Mesothelial cell of epicardium (in vitro differentiated cells): Measurements from ENCODE around the gene EZH1. TPM values are rescaled to one million over a fixed set of nuclear protein-coding genes. Genes with fewer than 3 reads are reported as not detected.

ENCODE experiments used
- DNase-seq, 2 experiments: peaks; one replicate each; pipeline ENCODE4 v3.0.0; 2021; ENCODE audit warnings: low spot score in 2 of 2; ENCODE audit not compliant: unreplicated experiment in 2 of 2
- H3K27ac Mint-ChIP-seq: 2 replicates; pipeline ENCODE4 v1.8.0; 2021; ENCODE audit warnings: mixed read lengths
- H3K27me3 Mint-ChIP-seq: 2 replicates; pipeline ENCODE4 v1.8.0; 2021; ENCODE audit warnings: low read depth, mixed read lengths
- H3K36me3 Mint-ChIP-seq: 2 replicates; pipeline ENCODE4 v1.8.0; 2021; ENCODE audit warnings: mixed read lengths
- H3K4me1 Mint-ChIP-seq: 2 replicates; pipeline ENCODE4 v1.8.0; 2021; ENCODE audit warnings: mixed read lengths
- H3K4me3 Mint-ChIP-seq: 2 replicates; pipeline ENCODE4 v1.8.0; 2021; ENCODE audit warnings: mild to moderate bottlenecking, moderate library complexity, mixed read lengths
- H3K9me3 Mint-ChIP-seq: 2 replicates; pipeline ENCODE4 v1.8.0; 2021; ENCODE audit warnings: mixed read lengths
- CTCF ChIP-seq: fragments of 200-600 bp; sonication (generic); IDR thresholded peaks from one replicate; pipeline ENCODE4 v1.5.0; 2021; ENCODE audit warnings: antibody characterized with exemption; ENCODE audit not compliant: unreplicated experiment
- total RNA-seq: library from RNA; stranded (reverse); gene quantifications from 3 replicates; pipeline ENCODE4 v1.2.1, GENCODE V29; 2021

The EZH1 gene
- total RNA-seq, 1 donor from 2014 or later: 45.1 TPM

GRCh38 chr17:42751628-42752027, 6.8 kb upstream of the EZH1 start:
- Mint-ChIP-seq H3K27ac (no peak overlapping the region), H3K27me3 (peaks cover 27% of the 10 kb centered on the region), H3K4me3 (no peak overlapping the region), H3K36me3 (no peaks in the 10 kb centered on the region), H3K4me1 (no peaks in the 10 kb centered on the region), H3K9me3 (no peaks in the 10 kb centered on the region)
- no peak for DNase-seq
- no peak for TF ChIP-seq CTCF

GRCh38 chr17:42750739-42751344, 6.0 kb upstream of the EZH1 start:
- H3K4me1 Mint-ChIP-seq: no peaks in the 10 kb centered on the region
- no peak for TF ChIP-seq CTCF
- DNase-seq: no peak
- peaks cover 24% of the 10 kb centered on the region for H3K27me3 Mint-ChIP-seq
- H3K9me3 Mint-ChIP-seq: no peaks in the 10 kb centered on the region
- H3K36me3 Mint-ChIP-seq: no peaks in the 10 kb centered on the region
- H3K27ac Mint-ChIP-seq: no peak overlapping the region
- no peak overlapping the region for H3K4me3 Mint-ChIP-seq

GRCh38 chr17:42748908-42749798, 4.3 kb upstream of the EZH1 start:
- no peak overlapping the region for H3K27ac Mint-ChIP-seq
- no peak for DNase-seq
- H3K36me3 Mint-ChIP-seq: no peaks in the 10 kb centered on the region
- H3K27me3 Mint-ChIP-seq: peaks cover 16% of the 10 kb centered on the region
- H3K9me3 Mint-ChIP-seq: no peaks in the 10 kb centered on the region
- H3K4me3 Mint-ChIP-seq: no peak overlapping the region
- H3K4me1 Mint-ChIP-seq: peaks cover 6% of the 10 kb centered on the region
- no peak for TF ChIP-seq CTCF

- Mint-ChIP-seq H3K9me3 (no peaks in the 10 kb centered on the region), H3K27me3 (peaks cover 16% of the 10 kb centered on the region), H3K4me3 (no peak overlapping the region), H3K4me1 (peaks cover 12% of the 10 kb centered on the region), H3K27ac (no peak overlapping the region), H3K36me3 (no peaks in the 10 kb centered on the region)
- TF ChIP-seq CTCF: no peak
- DNase-seq: no peak
Measured at GRCh38 chr17:42748202-42748907, 3.5 kb upstream of the EZH1 start.

- H3K4me1 Mint-ChIP-seq: peaks cover 12% of the 10 kb centered on the region
- DNase-seq: no peak
- H3K4me3 Mint-ChIP-seq: peak overlapping the region; percentile 90
- H3K27ac Mint-ChIP-seq: peak overlapping the region; percentile 96
- TF ChIP-seq CTCF: no peak
- peaks cover 8% of the 10 kb centered on the region for H3K27me3 Mint-ChIP-seq
- no peaks in the 10 kb centered on the region for H3K9me3 Mint-ChIP-seq
- H3K36me3 Mint-ChIP-seq: no peaks in the 10 kb centered on the region
Measured at GRCh38 chr17:42744283-42744805, 496 bp downstream of the EZH1 start.
